ENCODE data around the gene KCNT2.
"Not testable (repeated sequence)": the region's sequence is repeated elsewhere in the genome, so short reads cannot be mapped to it uniquely, and the experiment has no call there.

KCNT2 gene

GRCh38 chr1:196510451-196510850, 97.8 kb downstream of the KCNT2 start:
- no peak for DNase-seq

- DNase-seq, result not testable (repeated sequence)
Observed at GRCh38 chr1:196504224-196504623, 104.0 kb downstream of the KCNT2 start.

GRCh38 chr1:196502437-196502836, 105.8 kb downstream of the KCNT2 start:
- DNase-seq, result no peak

- no peak for DNase-seq
Observed at GRCh38 chr1:196501760-196502428, 106.3 kb downstream of the KCNT2 start.

GRCh38 chr1:196497817-196498216, 110.4 kb downstream of the KCNT2 start:
- DNase-seq, result no peak

- no peak for DNase-seq
Observed at GRCh38 chr1:196494766-196495165, 113.5 kb downstream of the KCNT2 start.

GRCh38 chr1:196493881-196494280, 114.4 kb downstream of the KCNT2 start:
- no peak for DNase-seq

- no peak for DNase-seq
Observed at GRCh38 chr1:196488579-196488978, 119.7 kb downstream of the KCNT2 start.

GRCh38 chr1:196486346-196486745, 121.9 kb downstream of the KCNT2 start:
- DNase-seq, result no peak

GRCh38 chr1:196481616-196482015, 126.6 kb downstream of the KCNT2 start:
- DNase-seq, result no peak

GRCh38 chr1:196477262-196477661, 131.0 kb downstream of the KCNT2 start:
- no peak for DNase-seq

- DNase-seq, result no peak
Observed at GRCh38 chr1:196467230-196467925, 140.9 kb downstream of the KCNT2 start.

GRCh38 chr1:196466654-196467053, 141.6 kb downstream of the KCNT2 start:
- no peak for DNase-seq

- no peak for DNase-seq
Observed at GRCh38 chr1:196466166-196466565, 142.1 kb downstream of the KCNT2 start.

GRCh38 chr1:196464480-196464941, 143.7 kb downstream of the KCNT2 start:
- DNase-seq, result no peak

- DNase-seq, result no peak
Observed at GRCh38 chr1:196462086-196462485, 146.2 kb downstream of the KCNT2 start.

GRCh38 chr1:196461521-196461920, 146.7 kb downstream of the KCNT2 start:
- no peak for DNase-seq

- DNase-seq, result no peak
Observed at GRCh38 chr1:196459383-196459782, 148.9 kb downstream of the KCNT2 start.

GRCh38 chr1:196454792-196455191, 153.4 kb downstream of the KCNT2 start:
- no peak for DNase-seq

GRCh38 chr1:196451103-196451502, 157.1 kb downstream of the KCNT2 start:
- DNase-seq, result no peak

GRCh38 chr1:196450143-196451095, 157.8 kb downstream of the KCNT2 start:
- no peak for DNase-seq

GRCh38 chr1:196449460-196449859, 158.8 kb downstream of the KCNT2 start:
- no peak for DNase-seq

GRCh38 chr1:196445775-196446174, 162.5 kb downstream of the KCNT2 start:
- no peak for DNase-seq
